GM12872 (cell line): ENCODE data around the gene COMT.

ENCODE experiments used
- CTCF ChIP-seq: IDR thresholded peaks from 3 replicates; pipeline ENCODE4 v1.5.1; 2011; ENCODE audit warnings: low read depth, mild to moderate bottlenecking, low read length, moderate library complexity; ENCODE audit not compliant: insufficient read depth

Gene COMT

GRCh38 chr22:19981171-19981960 is 39.8 kb downstream of the COMT start:
- TF ChIP-seq CTCF, result no peak

- no peak for TF ChIP-seq CTCF
Measured at GRCh38 chr22:19981961-19982920, 40.7 kb downstream of the COMT start.

- TF ChIP-seq CTCF, result no peak
Measured at GRCh38 chr22:19982991-19983578, 41.5 kb downstream of the COMT start.

GRCh38 chr22:19983741-19984140 is 42.2 kb downstream of the COMT start:
- no peak for TF ChIP-seq CTCF

- no peak for TF ChIP-seq CTCF
Measured at GRCh38 chr22:19984201-19984753, 42.7 kb downstream of the COMT start.

GRCh38 chr22:19984851-19985811 is 43.6 kb downstream of the COMT start:
- TF ChIP-seq CTCF, result no peak
